ENCODE measurements around the gene LIF.

GRCh38 chr22:30284666-30285065, 38.1 kb upstream of the LIF start:
- no peak for TF ChIP-seq POLR2AphosphoS5 (IDR thresholded peaks at IDR 0.05)
- TF ChIP-seq CTCF (IDR thresholded peaks at IDR 0.05): no peak

Measured in upper lobe of left lung (tissue), 4 donors.